Stimulated activated naive CD8-positive, alpha-beta T cell treated with anti-CD3 and anti-CD28 coated beads, Interleukin-15, amount 100 ng/mL, for 72 hours (primary cell): ENCODE measurements around the gene PTPRH.

Experiments used
- ATAC-seq: fragments of 150-1000 bp; cut with Tn5 transposase; 2 replicates; pipeline ENCODE4 v1.10.0; 2021; ENCODE audit warnings: mild to moderate bottlenecking, moderate library complexity
- DNase-seq, 2 donors: peaks; one replicate each; pipeline ENCODE4 v3.0.0; 2021 to 2022
- H3K27ac Mint-ChIP-seq, 2 donors: one replicate each; pipeline ENCODE4 v1.8.0; 2022; ENCODE audit warnings: mild to moderate bottlenecking in 2 of 2, mixed read lengths in 2 of 2, moderate library complexity in 2 of 2
- H3K27me3 Mint-ChIP-seq: one replicate; pipeline ENCODE4 v1.8.0; 2022; ENCODE audit warnings: mixed read lengths
- H3K4me1 Mint-ChIP-seq: one replicate; pipeline ENCODE4 v1.8.0; 2022; ENCODE audit warnings: mild to moderate bottlenecking, mixed read lengths
- H3K4me3 Mint-ChIP-seq, 2 donors: one replicate each; pipeline ENCODE4 v1.8.0; 2022; ENCODE audit warnings: mild to moderate bottlenecking in 2 of 2, mixed read lengths in 2 of 2, moderate library complexity in 1 of 2
- H3K9me3 Mint-ChIP-seq, 2 donors: one replicate each; pipeline ENCODE4 v1.8.0; 2022; ENCODE audit warnings: mixed read lengths in 2 of 2

Gene PTPRH

DNA sequence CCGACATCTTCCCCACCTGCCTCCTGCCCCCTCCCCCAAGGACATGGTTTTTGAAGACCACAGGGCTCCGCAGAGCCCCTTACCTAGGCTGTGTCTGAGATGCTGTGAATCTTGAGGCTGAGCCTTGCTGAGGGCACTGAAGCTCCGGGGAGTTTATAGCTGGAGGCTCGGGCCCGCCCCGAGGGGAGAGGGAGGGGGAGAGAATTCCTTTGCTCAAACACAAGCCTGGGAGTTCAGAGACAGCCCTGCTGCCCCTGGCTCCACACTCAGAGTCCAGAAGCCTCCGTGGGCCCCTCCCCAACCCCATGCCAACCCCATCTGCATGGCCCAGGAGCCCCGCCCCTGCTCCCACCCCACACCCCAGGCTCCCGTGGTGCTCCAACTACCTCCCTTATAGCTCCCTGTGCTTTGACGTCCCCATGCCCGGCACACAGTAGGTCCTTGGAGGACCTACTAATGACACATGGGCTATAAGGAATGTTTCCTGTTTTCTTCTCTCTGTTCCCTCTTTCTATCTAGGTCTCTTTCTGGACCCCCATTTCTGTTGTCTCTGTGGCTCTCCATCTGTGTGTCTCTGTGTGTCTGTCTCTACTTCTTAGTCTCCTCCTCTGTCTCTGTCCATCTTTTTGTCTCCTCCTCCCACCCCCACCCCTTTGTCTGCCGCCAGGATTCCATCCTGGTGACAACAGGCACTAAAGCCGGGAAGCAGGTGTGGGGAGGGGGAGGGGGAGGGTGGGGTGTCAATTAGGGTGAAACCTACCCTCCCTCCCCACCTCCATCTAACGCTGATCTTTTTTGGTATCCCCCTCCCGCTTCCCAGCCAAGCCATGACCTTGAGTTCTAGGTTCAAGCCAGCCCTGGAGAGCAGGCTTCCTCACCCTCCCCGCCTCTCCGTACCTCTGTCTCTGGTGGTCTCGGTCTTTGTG, 60.0 kb downstream of the PTPRH start, which contains the start of gene TNNT1:
Gene TNNT1, minus strand, starts transcription at position 129 of the 926 bp plus-strand sequence. CDS start 2,049 bp downstream, outside the sequence.
- Mint-ChIP-seq H3K9me3 (peaks cover 19 to 21% of the 10 kb centered on the region in 2 donors), H3K27me3 (peaks cover 66% of the 10 kb centered on the region), H3K27ac (no peak within 1 kb of the TSS), H3K4me1 (peaks cover 26% of the 10 kb centered on the region), H3K4me3 (no peak within 1 kb of the TSS)
- no peak for DNase-seq
- peak; percentile 41 for ATAC-seq

DNA sequence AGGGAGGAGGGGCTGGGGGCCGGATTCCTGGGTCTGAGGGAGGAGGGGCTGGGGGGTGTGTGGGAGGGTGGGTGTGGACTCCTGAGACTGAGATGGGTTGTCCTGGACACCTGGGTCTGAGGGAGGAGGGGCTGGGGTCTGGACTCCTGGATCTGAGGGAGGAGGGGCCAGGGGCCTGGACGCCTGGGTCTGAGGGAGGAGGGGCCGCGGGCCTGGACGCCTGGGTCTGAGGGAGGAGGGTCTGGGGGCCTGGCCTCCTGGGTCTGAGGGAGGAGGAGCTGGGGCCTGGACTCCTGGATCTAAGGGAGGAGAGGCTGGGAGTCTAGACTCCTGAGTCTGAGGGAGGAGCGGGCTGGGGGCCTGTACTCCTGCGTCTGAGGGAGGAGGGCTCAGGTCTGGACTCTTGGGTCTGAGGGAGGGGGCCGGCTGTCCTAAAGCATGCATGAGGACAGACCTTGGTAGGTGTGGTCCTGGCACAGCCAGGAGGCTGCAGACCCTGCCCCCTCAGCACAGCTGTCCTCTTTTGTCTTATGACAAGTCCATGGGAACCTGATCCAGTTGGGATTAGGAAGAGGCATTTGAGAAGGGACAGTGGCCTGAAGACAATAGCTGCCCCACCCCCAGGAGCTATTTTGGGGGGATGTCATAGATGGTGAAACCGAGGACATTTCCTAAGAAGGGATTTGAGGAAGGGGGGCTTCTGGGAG, 61.6 kb downstream of the PTPRH start:
- Mint-ChIP-seq H3K27me3 (peaks cover 77% of the 10 kb centered on the region), H3K27ac (no peak overlapping the region), H3K4me1 (peaks cover 18% of the 10 kb centered on the region), H3K4me3 (no peak overlapping the region), H3K9me3 (peaks cover 11 to 13% of the 10 kb centered on the region in 2 donors)
- DNase-seq, result no peak
- ATAC-seq, result no peak

DNA sequence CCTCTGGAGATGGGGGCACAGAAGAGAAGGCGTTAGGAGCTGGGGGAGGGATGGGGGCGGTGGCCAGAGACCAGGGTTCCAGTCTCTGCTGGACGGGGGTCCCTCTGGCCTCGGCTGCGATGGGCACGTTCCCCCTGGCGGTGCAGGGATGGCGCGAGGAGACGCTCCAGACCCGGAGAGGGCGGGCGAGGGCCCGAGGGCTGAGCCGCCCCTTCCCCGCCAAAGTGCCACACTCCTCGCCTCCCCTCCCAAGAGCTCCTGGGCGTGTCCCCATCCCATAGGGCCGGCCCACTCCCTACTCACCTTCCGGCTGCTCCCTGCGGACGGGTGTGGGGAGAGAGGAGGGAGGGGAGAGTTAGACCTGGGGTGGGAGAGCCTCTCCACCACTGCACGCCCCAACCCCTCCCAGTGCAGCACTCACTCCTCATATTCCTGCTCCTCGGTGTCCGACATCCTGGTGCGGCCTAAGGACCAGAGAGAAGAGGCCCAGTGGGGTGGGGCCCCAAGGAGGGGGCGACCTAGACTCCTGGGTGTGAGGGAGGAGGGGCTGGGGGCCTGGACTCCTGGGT, 62.5 kb downstream of the PTPRH start:
- DNase-seq (no peak), ATAC-seq (peak; percentile 38)
- H3K27ac Mint-ChIP-seq, result no peak overlapping the region
- H3K9me3 Mint-ChIP-seq, result peaks cover 5 to 6% of the 10 kb centered on the region in 2 donors
- H3K4me1 Mint-ChIP-seq, result peaks cover 11% of the 10 kb centered on the region
- peaks cover 81% of the 10 kb centered on the region for H3K27me3 Mint-ChIP-seq
- peak overlapping the region in 1 of 2 donors; percentile 24 for H3K4me3 Mint-ChIP-seq

DNA sequence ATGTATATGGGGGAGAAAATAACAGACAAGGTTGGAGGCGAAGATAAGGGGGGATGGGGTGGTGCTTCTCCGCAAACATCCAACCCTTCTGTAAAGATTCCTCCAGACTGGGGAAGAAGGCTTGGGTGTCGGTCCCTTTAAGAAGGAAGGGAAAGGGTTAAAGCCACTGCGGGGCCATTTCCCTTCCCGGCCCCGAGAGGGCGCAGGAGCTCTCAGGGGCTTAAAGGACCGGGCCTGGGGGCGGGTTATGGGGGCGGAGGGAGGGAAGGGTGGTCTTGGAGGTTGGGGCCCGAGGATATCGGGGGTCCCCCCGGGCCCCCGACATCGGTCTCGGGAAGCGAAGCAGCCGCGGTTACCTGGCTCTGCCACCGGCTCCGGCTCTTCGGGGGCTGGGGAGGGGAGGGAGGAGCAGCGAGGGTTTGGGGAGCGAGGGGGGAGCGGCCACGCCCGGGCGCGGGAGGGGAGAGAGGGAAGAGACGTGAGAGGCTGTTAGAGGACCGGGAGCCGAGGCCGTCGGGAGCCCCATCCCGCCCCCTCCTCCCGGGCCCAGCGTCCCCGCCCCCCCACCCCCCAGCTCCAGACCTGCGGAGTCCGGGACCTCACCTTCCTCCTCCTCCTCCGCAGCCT, 63.1 kb downstream of the PTPRH start:
- H3K4me1 Mint-ChIP-seq, result peaks cover 10% of the 10 kb centered on the region
- DNase-seq (no peak), ATAC-seq (peak; percentile 25)
- H3K4me3 Mint-ChIP-seq, result peak overlapping the region in 1 of 2 donors; percentile 33
- peaks cover 87% of the 10 kb centered on the region for H3K27me3 Mint-ChIP-seq
- peaks cover 0 to under 1% of the 10 kb centered on the region in 2 donors for H3K9me3 Mint-ChIP-seq
- H3K27ac Mint-ChIP-seq, result no peak overlapping the region

DNA sequence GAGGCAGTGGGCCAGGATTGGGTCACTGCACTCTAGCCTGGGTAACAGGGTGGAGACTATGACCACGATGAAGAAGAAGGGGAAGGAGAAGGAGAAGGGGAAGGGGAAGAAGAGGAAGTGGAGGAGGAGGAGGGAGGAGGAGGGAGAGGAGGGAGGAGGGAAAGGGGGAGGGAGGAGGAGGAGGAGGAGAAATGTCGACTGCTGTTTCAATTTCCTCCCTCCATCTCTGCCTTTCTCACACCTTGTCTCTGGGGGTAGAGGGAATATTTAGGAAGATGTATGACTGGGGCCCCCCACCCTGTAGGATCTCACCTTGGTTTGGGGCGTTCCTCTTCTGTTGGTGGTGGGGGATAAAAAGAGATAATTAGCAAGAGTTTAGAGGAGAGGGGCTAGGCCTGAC, 64.1 kb downstream of the PTPRH start:
- Mint-ChIP-seq H3K9me3 (no peaks in the 10 kb centered on the region), H3K27ac (no peak overlapping the region), H3K4me3 (no peak overlapping the region), H3K4me1 (peaks cover 14% of the 10 kb centered on the region), H3K27me3 (peaks cover 87% of the 10 kb centered on the region)
- DNase-seq (no peak), ATAC-seq (no peak)

DNA sequence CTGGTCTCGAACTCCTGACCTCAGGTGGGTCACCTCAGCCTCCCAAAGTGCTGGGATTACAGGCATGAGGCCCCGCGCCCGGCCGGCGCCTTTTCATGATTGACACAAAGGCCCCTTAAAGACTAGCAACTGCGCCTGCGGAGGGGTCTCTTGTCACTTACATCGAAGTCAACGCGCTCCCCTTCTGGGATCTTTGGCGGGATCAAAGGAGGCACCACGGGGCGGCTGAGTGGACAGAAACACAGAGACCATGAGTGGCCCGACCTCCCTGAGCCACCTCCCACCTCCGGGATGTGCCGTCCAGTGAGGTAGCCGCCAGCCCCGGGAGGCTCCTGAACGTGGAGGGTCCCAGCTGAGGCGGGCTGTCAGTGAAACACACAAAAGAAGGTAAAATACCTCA, 67.6 kb downstream of the PTPRH start:
- H3K4me3 Mint-ChIP-seq, result peak overlapping the region in 1 of 2 donors; percentile 15
- peaks cover 14% of the 10 kb centered on the region for H3K4me1 Mint-ChIP-seq
- no peaks in the 10 kb centered on the region for H3K9me3 Mint-ChIP-seq
- no peak overlapping the region for H3K27ac Mint-ChIP-seq
- DNase-seq (no peak), ATAC-seq (no peak)
- peaks cover 77% of the 10 kb centered on the region for H3K27me3 Mint-ChIP-seq

DNA sequence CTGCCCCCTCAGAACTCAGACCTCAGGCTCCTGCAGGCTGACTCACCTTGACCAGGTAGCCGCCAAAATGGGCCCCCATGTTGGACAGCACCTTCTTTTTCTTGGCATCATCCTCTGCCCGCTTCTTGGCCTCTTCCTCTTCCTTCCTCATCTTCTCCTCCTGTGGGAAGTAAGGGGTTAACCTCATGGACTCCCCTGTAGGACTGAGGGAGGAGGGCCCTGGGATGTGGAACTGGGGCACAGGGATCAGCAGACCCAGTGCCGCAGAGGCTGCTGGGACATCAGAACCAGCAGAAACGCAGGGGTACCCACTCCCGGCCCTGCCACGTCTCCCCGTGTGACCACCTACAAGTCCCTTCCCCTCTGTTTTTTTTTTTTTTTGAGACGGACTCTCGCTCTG, 71.4 kb downstream of the PTPRH start:
- no peaks in the 10 kb centered on the region for H3K9me3 Mint-ChIP-seq
- no peak for DNase-seq
- no peak overlapping the region for H3K27ac Mint-ChIP-seq
- H3K4me3 Mint-ChIP-seq, result no peak overlapping the region
- no peak for ATAC-seq
- peaks cover 73% of the 10 kb centered on the region for H3K27me3 Mint-ChIP-seq
- peaks cover 7% of the 10 kb centered on the region for H3K4me1 Mint-ChIP-seq

DNA sequence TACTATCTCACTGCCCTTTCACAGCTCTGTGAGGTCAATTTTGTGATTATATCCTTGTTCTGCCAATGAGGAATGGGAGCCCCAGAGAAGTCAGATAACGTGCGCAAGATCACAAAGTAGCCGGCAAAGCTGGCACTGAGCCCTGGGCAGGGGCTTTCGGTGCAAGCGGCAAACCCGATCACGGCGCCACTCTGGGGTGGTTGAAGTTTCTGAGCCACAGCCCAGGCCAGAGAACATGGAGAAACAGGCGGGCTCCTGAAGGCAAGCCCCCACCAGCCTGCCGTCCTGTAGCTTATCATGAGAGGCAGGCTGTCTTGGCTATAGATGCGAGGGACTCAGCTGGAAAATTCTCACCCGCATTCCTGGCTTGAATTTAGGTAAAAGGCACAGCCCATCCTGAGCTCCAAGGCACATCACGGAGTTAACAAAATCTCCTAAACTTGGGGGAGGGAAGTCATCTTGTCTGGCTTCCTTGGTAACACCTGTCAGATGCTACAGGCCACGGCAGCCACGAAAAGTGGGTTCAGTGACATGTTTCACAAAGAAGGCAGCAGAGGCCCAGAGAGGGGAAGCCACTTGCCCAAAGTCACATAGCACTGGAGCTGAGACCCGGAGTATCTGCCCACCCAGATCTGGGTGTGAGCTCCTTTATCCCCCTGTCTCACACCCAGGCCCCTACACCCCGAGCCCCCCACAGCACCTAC, 72.8 kb downstream of the PTPRH start:
- H3K27me3 Mint-ChIP-seq, result peaks cover 72% of the 10 kb centered on the region
- peaks cover 11% of the 10 kb centered on the region for H3K4me1 Mint-ChIP-seq
- no peak for DNase-seq
- no peak overlapping the region for H3K27ac Mint-ChIP-seq
- H3K4me3 Mint-ChIP-seq, result no peak overlapping the region
- H3K9me3 Mint-ChIP-seq, result no peaks in the 10 kb centered on the region
- ATAC-seq, result no peak

DNA sequence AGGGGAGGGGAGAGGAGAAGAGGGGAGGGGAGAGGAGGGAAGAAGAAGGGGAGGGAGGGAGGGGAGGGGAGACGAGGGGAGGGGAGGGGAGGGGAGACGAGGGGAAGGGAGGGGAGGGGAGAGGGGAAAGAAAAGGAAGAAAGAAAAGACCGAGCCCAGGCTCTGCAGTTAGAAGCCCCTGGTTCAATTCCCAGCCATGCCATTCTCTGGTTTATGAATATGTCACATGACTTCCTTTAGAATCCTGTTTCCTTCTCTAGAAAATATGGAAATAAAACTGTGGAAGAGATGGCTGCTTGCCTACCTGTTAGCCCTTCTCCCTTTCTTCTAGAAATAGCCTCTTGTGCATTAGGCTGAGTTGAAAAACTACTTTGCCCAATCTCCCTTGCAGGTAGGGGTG, 74.6 kb downstream of the PTPRH start:
- H3K4me1 Mint-ChIP-seq, result peaks cover 5% of the 10 kb centered on the region
- no peaks in the 10 kb centered on the region for H3K9me3 Mint-ChIP-seq
- DNase-seq, result no peak
- ATAC-seq, result no peak
- no peak overlapping the region for H3K27ac Mint-ChIP-seq
- H3K4me3 Mint-ChIP-seq, result no peak overlapping the region
- peaks cover 68% of the 10 kb centered on the region for H3K27me3 Mint-ChIP-seq

DNA sequence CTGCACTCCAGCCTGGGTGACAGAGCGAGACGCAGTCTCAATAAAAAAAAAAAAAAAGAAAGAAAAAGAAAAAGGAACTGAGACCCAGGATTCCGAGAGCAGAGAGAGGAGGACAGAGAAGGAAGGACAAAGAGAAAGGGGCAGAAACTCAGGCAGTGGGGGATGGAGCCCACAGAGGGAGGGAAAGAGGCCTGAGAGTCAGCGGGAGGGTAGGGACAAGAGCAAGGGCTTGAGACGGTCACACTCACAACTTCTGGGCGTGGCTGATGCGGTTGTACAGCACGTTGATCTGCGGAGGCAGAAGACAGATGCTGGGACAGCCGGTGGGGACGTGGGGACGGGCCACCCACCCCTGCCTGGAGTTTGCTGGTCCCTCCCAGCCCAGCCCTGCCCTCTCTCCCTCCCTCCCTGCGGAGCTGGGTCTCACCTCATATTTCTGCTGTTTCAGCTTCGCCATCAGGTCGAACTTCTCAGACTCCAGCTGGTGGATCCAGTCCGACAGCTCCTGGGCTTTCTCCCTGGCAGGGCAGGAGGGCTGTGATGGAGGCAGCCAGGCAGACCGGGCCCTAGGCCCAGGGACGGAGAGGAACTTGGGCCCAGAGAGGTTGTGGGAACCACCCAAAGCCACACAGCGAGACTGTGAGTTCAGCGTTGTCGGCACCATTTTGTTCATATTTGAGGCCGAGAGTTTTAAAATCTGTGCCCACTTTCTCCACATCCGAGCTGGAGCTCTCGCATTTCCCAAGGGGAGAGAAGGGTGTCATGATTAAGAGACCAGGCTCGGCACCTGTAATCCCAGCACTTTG, 75.5 kb downstream of the PTPRH start:
- Mint-ChIP-seq H3K27ac (no peak overlapping the region), H3K4me3 (no peak overlapping the region), H3K27me3 (peaks cover 69% of the 10 kb centered on the region), H3K9me3 (no peaks in the 10 kb centered on the region), H3K4me1 (peaks cover 5% of the 10 kb centered on the region)
- DNase-seq, result no peak
- no peak for ATAC-seq

DNA sequence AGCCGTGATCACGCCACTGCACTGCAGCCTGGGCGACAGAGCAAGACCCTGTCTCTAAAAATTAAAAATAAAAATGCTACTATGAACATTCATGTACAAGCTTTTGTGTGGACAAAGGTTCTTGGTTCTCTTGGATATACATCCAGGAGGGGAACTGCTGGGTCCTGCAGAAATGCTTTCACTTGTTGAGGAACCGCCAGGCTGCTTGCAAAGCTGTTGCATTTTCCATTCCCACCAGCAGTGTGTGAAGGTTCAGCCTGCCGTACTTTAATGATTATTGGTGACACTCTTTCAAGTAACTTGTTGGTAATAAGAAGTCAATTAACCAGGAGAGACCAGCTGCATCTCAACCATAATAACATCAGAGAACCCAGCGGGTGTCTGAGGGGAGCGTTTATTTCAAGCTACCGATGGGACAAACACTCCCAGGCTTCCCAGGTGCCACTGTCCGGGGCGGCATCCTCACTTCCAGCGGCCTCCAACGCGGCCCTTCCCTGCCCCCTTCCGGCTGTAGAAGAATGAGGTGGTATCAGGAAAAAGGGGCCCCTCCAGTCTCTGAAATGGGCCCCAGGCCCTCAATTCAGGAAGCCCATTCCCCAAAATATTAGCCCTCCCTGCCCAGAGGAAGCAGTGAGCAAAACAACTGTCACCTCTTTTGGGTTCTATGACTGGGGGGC, 76.7 kb downstream of the PTPRH start:
- Mint-ChIP-seq H3K4me1 (peaks cover 5% of the 10 kb centered on the region), H3K9me3 (no peaks in the 10 kb centered on the region), H3K27ac (no peak overlapping the region), H3K4me3 (no peak overlapping the region), H3K27me3 (peaks cover 67% of the 10 kb centered on the region)
- no peak for DNase-seq
- ATAC-seq, result no peak

DNA sequence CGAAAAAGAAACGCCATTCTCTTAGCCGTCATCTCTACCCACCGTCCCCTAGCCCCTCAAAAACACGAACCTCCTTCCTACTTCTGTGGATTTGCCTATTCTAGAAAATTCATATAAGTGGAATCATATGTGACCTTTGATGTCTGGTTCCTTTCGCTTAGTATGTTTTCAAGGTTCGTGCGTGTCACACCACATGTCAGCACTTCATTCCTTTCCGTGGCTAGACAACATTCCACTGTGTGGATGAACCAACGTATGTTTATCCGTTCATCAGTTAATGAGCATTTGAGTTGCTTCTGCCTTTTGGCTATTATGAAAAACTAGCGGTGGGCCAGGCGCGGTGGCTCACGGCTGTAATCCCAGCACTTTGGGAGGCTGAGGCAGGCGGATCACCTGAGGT, 77.9 kb downstream of the PTPRH start:
- no peak overlapping the region for H3K27ac Mint-ChIP-seq
- no peak for ATAC-seq
- H3K4me3 Mint-ChIP-seq, result no peak overlapping the region
- H3K4me1 Mint-ChIP-seq, result peaks cover 5% of the 10 kb centered on the region
- DNase-seq, result no peak
- H3K9me3 Mint-ChIP-seq, result no peaks in the 10 kb centered on the region
- peaks cover 74% of the 10 kb centered on the region for H3K27me3 Mint-ChIP-seq
